CD4-positive, alpha-beta T cell treated with Interleukin-17A for 1 hour (primary cell): ENCODE measurements around the gene ABHD2.
A peak's percentile ranks its signal among the peaks of the same experiment; 100 is the strongest.
"Not testable (repeated sequence)": the region's sequence is repeated elsewhere in the genome, so short reads cannot be mapped to it uniquely, and the experiment has no call there.

ENCODE experiments used
- DNase-seq: peaks from one replicate; pipeline ENCODE4 v3.0.0-alpha.2; 2020

Gene ABHD2

DNA sequence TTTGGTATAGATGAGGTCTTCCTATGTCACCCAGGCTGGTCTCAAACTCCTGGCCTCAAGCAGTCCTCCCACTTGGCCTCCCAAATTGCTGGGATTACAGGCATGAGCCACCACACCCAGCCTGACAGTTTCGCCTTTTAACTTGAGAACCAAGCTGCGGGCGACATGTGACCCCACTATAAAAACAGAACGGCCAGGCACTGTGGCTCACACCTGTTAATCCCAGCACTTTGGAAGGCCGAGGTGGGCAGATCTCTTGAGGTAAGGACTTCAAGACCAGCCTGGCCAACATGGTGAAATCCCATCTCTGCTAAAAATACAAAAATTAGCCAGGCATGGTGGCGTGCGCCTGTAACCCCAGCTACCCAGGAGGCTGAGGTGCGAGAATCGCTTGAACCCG lies 52.9 kb downstream of the ABHD2 start:
- not testable (repeated sequence) for DNase-seq

DNA sequence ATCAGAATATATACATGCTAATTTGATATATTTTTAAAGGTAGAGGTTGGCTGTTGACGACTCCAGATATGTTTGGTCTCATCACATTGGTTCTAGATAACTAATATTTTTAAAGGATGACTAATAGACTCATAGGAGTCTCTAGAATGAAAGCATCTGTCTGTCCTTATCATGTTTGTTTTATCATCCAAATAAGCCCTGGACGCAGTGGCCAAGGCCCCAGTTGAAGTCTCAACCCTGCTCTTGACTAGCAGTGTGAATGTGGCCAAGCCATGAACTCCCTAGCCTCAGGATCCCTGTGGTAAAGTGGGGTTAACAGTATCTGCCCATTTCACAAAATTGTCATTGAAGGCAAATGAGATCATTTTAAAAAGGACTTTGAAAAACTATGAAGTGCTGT lies 53.6 kb downstream of the ABHD2 start:
- no peak for DNase-seq

GRCh38 chr15:89142423-89142822 lies 54.2 kb downstream of the ABHD2 start:
- DNase-seq: no peak

- DNase-seq: peak; percentile 35
Observed at GRCh38 chr15:89143503-89144162, 55.4 kb downstream of the ABHD2 start.

- DNase-seq: no peak
Observed at GRCh38 chr15:89144491-89144890, 56.2 kb downstream of the ABHD2 start.

GRCh38 chr15:89146366-89146765 lies 58.1 kb downstream of the ABHD2 start:
- no peak for DNase-seq

- no peak for DNase-seq
Observed at GRCh38 chr15:89148126-89148525, 59.9 kb downstream of the ABHD2 start.

- no peak for DNase-seq
Observed at GRCh38 chr15:89149501-89150101, 61.3 kb downstream of the ABHD2 start.

DNA sequence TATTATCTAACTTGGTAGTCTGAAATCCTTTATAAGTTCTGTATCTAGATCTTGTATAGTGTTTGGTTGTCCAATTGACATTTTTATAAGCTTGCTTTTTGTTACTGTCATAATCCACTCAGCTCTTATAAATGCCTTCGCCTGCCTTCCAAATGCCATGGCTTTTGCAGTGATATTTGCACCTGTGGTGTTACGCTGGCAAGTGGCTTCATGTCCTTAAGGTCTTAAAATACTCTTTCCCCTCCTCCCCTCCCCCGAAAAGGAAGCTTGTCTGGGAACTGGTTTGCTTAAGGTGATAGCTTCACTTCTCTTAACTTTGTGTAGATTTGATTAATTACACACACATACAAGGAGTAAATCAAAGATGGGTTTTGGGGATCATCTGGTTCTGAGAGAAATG lies 62.0 kb downstream of the ABHD2 start:
- DNase-seq: no peak

DNA sequence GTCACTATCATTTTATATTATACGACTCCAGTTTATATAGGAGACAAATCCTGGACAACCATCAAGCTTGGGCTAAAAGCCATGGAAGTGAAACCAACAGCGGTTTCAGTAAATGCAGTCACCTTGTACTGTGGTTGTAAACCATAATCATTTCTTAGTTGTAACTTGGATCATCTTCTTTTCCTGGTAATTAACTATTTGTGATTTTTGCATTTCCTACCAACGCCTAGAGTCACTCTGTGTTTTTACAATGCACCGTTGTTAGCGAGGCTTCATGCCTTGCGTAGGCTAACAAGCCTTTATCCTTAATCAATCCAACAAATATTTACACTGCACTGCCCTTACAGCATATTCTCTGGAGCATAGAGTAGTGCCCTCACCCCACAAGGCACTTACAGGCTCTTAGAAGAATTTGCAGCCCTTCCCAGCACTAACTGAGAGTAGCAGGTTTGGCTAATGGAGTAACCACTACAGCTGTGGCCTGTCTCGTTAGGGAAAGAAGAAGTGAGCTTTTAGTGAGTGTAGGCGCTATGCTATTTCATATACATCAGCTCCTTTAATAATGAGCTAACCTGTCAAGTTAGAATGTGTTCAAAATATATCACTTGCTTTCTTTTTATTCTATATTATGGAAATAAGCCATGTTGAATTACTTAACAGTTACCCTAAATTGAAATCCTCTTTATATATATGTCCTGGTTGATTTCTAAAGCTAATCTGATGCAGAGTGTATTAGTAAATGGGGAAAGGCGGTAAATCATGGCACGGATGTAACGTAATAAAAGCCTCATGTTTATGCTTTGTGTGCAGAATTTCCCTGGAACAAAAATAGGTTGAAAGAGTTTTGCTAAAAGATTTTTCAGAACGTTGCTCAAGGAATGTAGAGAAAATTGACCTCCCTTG lies 62.8 kb downstream of the ABHD2 start:
- no peak for DNase-seq

- no peak for DNase-seq
Observed at GRCh38 chr15:89155122-89155521, 66.9 kb downstream of the ABHD2 start.

- DNase-seq: no peak
Observed at GRCh38 chr15:89155656-89156055, 67.4 kb downstream of the ABHD2 start.

- DNase-seq: no peak
Observed at GRCh38 chr15:89157061-89157460, 68.8 kb downstream of the ABHD2 start.

DNA sequence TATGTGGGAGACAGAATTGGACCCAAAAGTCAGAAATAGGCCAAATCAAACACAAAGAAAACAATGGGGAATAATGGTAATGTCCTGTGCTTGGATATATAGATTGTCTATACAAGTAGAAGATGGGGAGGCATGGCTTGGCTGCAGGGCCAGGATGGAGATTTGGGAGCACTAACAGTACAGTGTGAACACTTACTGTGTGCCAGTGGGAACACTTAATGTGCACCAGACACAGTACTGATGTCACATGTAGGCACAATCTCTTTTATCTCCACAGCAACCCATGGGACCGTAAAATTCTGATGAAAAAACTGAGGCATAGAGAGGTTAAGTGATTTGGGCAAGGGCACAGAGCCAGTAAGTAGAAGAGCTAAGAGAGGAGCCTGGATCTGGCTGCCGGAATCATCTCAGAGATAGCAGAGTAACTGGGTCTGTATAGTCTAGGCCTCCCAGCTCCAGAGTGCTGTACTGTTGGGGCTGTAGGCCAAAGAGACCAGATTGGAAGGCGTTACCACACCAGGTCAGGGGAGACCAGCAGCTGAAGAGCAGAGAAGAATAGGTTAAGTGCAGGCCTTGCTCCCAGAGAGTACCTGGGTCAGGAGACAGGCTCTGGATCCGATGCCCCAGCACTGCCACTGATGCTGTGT lies 69.8 kb downstream of the ABHD2 start:
- DNase-seq: no peak

DNA sequence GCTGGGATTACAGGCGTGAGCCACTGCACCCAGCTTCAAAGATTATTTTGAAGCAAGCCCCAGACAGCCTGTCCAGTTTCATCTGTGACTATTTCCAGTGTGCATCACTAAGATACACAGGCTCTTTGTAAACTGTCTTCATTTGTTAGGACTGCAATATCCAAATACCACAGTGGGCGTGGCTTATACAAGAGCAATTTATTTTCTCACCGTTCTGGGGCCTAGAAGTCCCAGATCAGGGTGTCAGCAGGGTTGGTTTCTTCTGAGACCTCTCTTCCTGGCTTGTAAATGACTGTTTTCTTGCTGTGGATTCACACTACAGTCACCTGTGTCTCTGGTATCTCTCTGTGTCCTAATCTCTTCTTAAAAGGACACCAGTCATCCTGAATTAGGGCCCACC lies 73.4 kb downstream of the ABHD2 start:
- no peak for DNase-seq

- no peak for DNase-seq
Observed at GRCh38 chr15:89163271-89164055, 75.2 kb downstream of the ABHD2 start.

DNA sequence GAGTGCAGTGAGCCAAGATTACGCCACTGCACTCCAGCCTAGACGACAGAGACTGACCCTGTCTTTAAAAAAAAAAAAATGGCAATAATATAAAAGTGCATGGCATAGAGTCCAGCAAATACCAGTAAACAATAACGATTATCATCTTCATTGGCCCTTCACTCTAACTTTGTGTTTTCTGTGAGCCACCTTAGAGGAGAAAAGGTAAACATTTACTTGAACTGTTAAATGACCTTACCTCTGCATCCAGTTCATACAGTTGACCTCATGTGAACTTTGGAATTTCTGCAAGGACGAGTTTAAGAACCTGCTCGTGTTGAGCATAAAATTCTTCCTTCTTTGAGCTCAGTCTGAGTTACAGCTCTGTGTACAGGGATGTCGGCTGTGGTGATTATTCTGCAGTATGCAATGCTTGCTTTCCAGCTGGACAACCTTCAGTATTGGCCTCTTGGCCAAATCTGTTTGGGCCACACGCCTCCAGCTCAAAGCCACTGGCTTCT lies 76.5 kb downstream of the ABHD2 start:
- no peak for DNase-seq

DNA sequence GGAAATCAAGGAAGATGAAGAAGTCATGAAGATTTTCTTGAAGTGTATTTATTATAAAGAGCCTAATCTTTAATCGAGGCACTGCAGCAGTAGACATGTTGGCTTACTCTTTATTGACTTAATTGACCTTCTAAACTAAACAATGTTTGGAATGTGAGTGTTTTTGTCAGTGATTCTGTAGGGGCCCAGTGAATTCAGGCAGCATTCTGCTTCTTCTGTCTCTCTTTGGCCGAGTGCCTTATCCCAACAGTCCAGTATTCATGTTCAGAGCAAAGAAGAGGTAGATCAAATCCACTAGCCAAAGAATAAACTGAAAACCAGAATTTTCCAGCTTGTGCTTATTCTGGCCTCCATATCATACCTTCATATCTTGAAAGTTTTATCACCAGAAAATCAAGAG lies 77.4 kb downstream of the ABHD2 start:
- no peak for DNase-seq

GRCh38 chr15:89167267-89168176 lies 79.3 kb downstream of the ABHD2 start:
- DNase-seq: no peak

- DNase-seq: no peak
Observed at GRCh38 chr15:89168316-89168833, 80.1 kb downstream of the ABHD2 start.

GRCh38 chr15:89170364-89170763 lies 82.1 kb downstream of the ABHD2 start:
- DNase-seq: no peak
